HG02571 (cell line): ENCODE data around the gene PEX5.
"Not testable (repeated sequence)": the region's sequence is repeated elsewhere in the genome, so short reads cannot be mapped to it uniquely, and the experiment has no call there.

Experiments used
- ATAC-seq: cut with Tn5 transposase; IDR thresholded peaks from one replicate; pipeline ENCODE4 v1.9.1; 2021; ENCODE audit warnings: mild to moderate bottlenecking, moderate library complexity; ENCODE audit not compliant: unreplicated experiment

The PEX5 gene

GRCh38 chr12:7210642-7211151 is 21.2 kb downstream of the PEX5 start:
- no peak for ATAC-seq

- no peak for ATAC-seq
Observed at GRCh38 chr12:7212678-7213077, 23.2 kb downstream of the PEX5 start.

GRCh38 chr12:7213745-7214144 is 24.3 kb downstream of the PEX5 start:
- not testable (repeated sequence) for ATAC-seq

- no peak for ATAC-seq
Observed at GRCh38 chr12:7217475-7218069, 28.1 kb downstream of the PEX5 start.

GRCh38 chr12:7219599-7220243 is 30.2 kb downstream of the PEX5 start:
- no peak for ATAC-seq

GRCh38 chr12:7221486-7221885 is 32.0 kb downstream of the PEX5 start:
- no peak for ATAC-seq

- ATAC-seq: no peak
Observed at GRCh38 chr12:7229741-7230140, 40.3 kb downstream of the PEX5 start.

GRCh38 chr12:7241404-7242005 is 52.0 kb downstream of the PEX5 start:
- ATAC-seq: no peak

GRCh38 chr12:7242176-7243101 is 53.0 kb downstream of the PEX5 start:
- no peak for ATAC-seq

- not testable (repeated sequence) for ATAC-seq
Observed at GRCh38 chr12:7251328-7251996, 62.0 kb downstream of the PEX5 start.

GRCh38 chr12:7259060-7259459 is 69.6 kb downstream of the PEX5 start:
- no peak for ATAC-seq
